PC-9 (cell line): Measurements from ENCODE around the gene SH3BP5L.

Experiments
- CTCF ChIP-seq: fragments of 200-600 bp; sonication (generic); conservative IDR thresholded peaks from 2 replicates; pipeline ENCODE4 v1.6.1; 2017; ENCODE audit warnings: mixed run types, antibody characterized with exemption, mild to moderate bottlenecking, moderate library complexity
- EZH2 ChIP-seq: fragments of 200-600 bp; sonication (generic); IDR thresholded peaks from 2 replicates; pipeline ENCODE4 v1.8.0; 2017; ENCODE audit warnings: antibody characterized with exemption, low read depth

- TF ChIP-seq CTCF, result no peak
- TF ChIP-seq EZH2, result no peak
Measured at GRCh38 chr1:248837045-248837780, 11.5 kb upstream of the SH3BP5L start.
